ENCODE data around the gene GALR3.

DNA sequence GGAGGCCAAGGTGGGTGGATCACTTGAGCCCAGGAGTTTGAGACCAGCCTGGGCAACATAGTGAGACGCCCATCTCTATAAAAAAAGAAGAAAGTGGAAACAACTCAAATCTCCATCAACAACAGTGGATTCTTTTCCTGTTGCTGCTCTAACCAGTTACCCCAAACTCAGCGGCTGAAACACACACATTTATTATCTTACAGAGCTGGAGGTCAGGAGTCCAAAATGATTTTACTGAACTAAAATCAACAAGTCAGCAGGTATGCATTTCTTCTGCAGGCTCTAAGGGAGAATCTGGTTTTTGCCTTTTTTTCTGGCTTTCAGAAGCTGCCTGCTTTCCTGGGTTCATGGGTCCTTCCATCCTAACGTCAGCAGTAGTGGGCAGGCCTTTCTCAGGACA lies 27.1 kb upstream of the GALR3 start:
- TF ChIP-seq, protein P1, sequence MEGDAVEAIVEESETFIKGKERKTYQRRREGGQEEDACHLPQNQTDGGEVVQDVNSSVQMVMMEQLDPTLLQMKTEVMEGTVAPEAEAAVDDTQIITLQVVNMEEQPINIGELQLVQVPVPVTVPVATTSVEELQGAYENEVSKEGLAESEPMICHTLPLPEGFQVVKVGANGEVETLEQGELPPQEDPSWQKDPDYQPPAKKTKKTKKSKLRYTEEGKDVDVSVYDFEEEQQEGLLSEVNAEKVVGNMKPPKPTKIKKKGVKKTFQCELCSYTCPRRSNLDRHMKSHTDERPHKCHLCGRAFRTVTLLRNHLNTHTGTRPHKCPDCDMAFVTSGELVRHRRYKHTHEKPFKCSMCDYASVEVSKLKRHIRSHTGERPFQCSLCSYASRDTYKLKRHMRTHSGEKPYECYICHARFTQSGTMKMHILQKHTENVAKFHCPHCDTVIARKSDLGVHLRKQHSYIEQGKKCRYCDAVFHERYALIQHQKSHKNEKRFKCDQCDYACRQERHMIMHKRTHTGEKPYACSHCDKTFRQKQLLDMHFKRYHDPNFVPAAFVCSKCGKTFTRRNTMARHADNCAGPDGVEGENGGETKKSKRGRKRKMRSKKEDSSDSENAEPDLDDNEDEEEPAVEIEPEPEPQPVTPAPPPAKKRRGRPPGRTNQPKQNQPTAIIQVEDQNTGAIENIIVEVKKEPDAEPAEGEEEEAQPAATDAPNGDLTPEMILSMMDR (IDR thresholded peaks at IDR 0.05; ENCODE audit: insufficient read depth, low read depth, low read length) = no peak
- no peak for TF ChIP-seq EZH2 (IDR thresholded peaks at IDR 0.05; ENCODE audit: insufficient read depth, low read length)

Measured in astrocyte (in vitro differentiated cells and primary cell).